Mesodermal cell (in vitro differentiated cells): ENCODE results near the gene DAAM1.
A peak's percentile ranks its signal among the peaks of the same experiment; 100 is the strongest.

ENCODE experiments used
- H3K27ac ChIP-seq: 2 replicates; pipeline ENCODE4 v1.7.0; 2013; ENCODE audit warnings: mild to moderate bottlenecking, low read depth, low read length, moderate library complexity; ENCODE audit not compliant: severe bottlenecking
- H3K36me3 ChIP-seq: 2 replicates; pipeline ENCODE4 v1.7.1; 2013; ENCODE audit warnings: mild to moderate bottlenecking, low read length, moderate library complexity; ENCODE audit not compliant: control insufficient read depth, insufficient read depth
- H3K4me1 ChIP-seq: one replicate; pipeline ENCODE4 v1.7.1; 2013; ENCODE audit warnings: mild to moderate bottlenecking, low read length; ENCODE audit not compliant: insufficient read depth, control insufficient read depth, poor library complexity, severe bottlenecking
- H3K4me3 ChIP-seq: 2 replicates; pipeline ENCODE4 v1.7.0; 2013; ENCODE audit warnings: low read length, control low read depth, mild to moderate bottlenecking; ENCODE audit not compliant: insufficient read depth, poor library complexity, severe bottlenecking; ENCODE audit errors: extremely low read depth
- H3K9me3 ChIP-seq: 2 replicates; pipeline ENCODE4 v1.7.1; 2013; ENCODE audit warnings: mild to moderate bottlenecking, low read length, moderate library complexity; ENCODE audit not compliant: control insufficient read depth
- WGBS, 2 experiments: methylation state at CpG; one replicate each; pipeline ENCODE4 v1.1.5; 2013; ENCODE audit warnings: missing lambda C conversion rate in 2 of 2; ENCODE audit not compliant: insufficient coverage in 2 of 2; 5-methylcytosine and 5-hydroxymethylcytosine counted together

DAAM1 gene

DNA sequence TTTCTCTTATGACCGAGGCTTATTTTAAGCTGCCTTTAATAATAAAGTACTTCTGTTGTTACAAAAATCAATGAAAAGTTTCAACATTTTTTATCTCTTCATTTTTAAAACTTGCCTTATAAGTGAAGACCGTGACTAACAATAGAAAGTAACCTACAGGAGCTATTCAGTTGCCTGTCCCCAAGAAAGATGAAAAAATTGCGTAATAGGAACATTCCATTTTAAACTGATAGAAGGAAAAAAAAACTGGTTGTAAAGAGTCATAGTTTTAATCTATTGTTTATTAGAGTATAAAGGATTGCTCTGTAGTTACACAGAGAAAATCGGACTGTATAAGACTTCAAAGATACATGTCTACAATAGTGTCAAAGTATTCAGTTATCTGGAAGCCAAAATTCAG lies 83.3 kb downstream of the DAAM1 start:
- Histone ChIP-seq H3K36me3 (peaks cover 20% of the 10 kb centered on the region), H3K27ac (no peak overlapping the region), H3K4me3 (no peak overlapping the region), H3K4me1 (peaks cover 11% of the 10 kb centered on the region), H3K9me3 (no peaks in the 10 kb centered on the region)
- 90% methylated on average over 2 of the region's 4 CpGs; no CpG with 5 or more reads in 1 of the 2 experiments for WGBS, 2 experiments

- peaks cover 14% of the 10 kb centered on the region for H3K36me3 ChIP-seq
- no peak overlapping the region for H3K4me3 ChIP-seq
- H3K27ac ChIP-seq, result no peak overlapping the region
- peaks cover 11% of the 10 kb centered on the region for H3K4me1 ChIP-seq
- H3K9me3 ChIP-seq, result no peaks in the 10 kb centered on the region
These were observed 84.2 kb downstream of the DAAM1 start for GRCh38 chr14:59272633-59273032.

GRCh38 chr14:59273737-59274136 lies 85.3 kb downstream of the DAAM1 start:
- peaks cover 19% of the 10 kb centered on the region for H3K4me1 ChIP-seq
- H3K4me3 ChIP-seq, result no peak overlapping the region
- no peak overlapping the region for H3K27ac ChIP-seq
- H3K9me3 ChIP-seq, result no peaks in the 10 kb centered on the region
- H3K36me3 ChIP-seq, result peaks cover 6% of the 10 kb centered on the region
- 100% methylated on average over 1 to 2 of the region's 4 CpGs for WGBS, 2 experiments

- Histone ChIP-seq H3K9me3 (no peaks in the 10 kb centered on the region), H3K4me3 (no peak overlapping the region), H3K36me3 (no peaks in the 10 kb centered on the region), H3K4me1 (peaks cover 19% of the 10 kb centered on the region), H3K27ac (no peak overlapping the region)
- WGBS, 2 experiments, result 60% methylated on average over 1 of the region's 3 CpGs; no CpG with 5 or more reads in 1 of the 2 experiments
These were observed 86.5 kb downstream of the DAAM1 start for GRCh38 chr14:59274991-59275391.

GRCh38 chr14:59275668-59276067 lies 87.2 kb downstream of the DAAM1 start:
- Histone ChIP-seq H3K27ac (no peak overlapping the region), H3K9me3 (no peaks in the 10 kb centered on the region), H3K4me3 (no peak overlapping the region), H3K36me3 (no peaks in the 10 kb centered on the region), H3K4me1 (peaks cover 19% of the 10 kb centered on the region)

DNA sequence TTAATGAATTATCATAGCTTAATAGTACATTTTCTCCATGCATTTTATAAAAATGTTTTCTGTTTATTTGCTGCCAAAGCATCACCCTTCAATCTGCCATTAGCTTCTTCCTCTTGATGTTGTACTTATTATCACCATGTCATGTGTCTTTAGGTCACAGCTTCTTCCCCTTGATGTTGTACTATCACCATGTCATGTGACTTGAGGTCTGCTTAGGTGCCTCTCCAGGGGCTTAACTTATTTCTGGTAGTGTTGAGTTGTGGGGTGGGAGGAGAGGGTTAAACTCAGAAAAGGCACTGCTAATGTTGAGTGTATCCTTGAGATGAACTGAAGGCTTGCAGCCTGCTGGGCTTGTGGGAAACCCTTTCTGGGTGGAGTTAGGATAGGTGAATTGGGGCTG lies 87.8 kb downstream of the DAAM1 start:
- H3K4me1 ChIP-seq, result peaks cover 19% of the 10 kb centered on the region
- no peak overlapping the region for H3K27ac ChIP-seq
- H3K4me3 ChIP-seq, result no peak overlapping the region
- H3K9me3 ChIP-seq, result no peaks in the 10 kb centered on the region
- no peaks in the 10 kb centered on the region for H3K36me3 ChIP-seq

DNA sequence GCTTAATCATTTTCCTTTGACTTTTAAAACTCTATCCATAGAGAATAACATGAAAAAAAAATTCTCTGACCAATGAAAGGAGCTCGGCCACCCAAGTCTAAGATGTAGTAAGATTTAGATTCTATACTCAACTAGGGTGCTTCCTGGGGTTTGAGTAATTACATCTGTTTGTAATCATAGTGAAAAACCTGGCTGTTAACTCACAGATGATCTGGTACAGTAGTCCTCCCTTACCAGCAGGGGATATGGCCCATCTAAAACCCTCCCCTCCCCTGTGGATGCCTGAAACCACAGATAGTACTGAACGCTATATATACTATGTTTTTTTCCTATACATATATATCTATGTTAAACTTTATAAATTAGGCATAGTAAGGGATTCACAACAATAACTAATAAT lies 89.2 kb downstream of the DAAM1 start:
- Histone ChIP-seq H3K4me3 (no peak overlapping the region), H3K4me1 (peaks cover 19% of the 10 kb centered on the region), H3K27ac (no peak overlapping the region), H3K9me3 (no peaks in the 10 kb centered on the region), H3K36me3 (no peaks in the 10 kb centered on the region)
- no CpG with 5 or more reads among the region's 2 CpGs for WGBS, 2 experiments

GRCh38 chr14:59278111-59278510 lies 89.6 kb downstream of the DAAM1 start:
- Histone ChIP-seq H3K27ac (peak overlapping the region; percentile 68), H3K4me1 (peaks cover 19% of the 10 kb centered on the region), H3K36me3 (no peaks in the 10 kb centered on the region), H3K9me3 (no peaks in the 10 kb centered on the region), H3K4me3 (no peak overlapping the region)
- 88 to 90% methylated on average over 1 to 2 of the region's 2 CpGs for WGBS, 2 experiments

GRCh38 chr14:59280961-59281360 lies 92.5 kb downstream of the DAAM1 start:
- Histone ChIP-seq H3K4me3 (no peak overlapping the region), H3K36me3 (no peaks in the 10 kb centered on the region), H3K27ac (no peak overlapping the region), H3K4me1 (peaks cover 9% of the 10 kb centered on the region), H3K9me3 (peaks cover 6% of the 10 kb centered on the region)
- WGBS, 2 experiments, result 95 to 97% methylated on average over 4 to 5 of the region's 5 CpGs

- Histone ChIP-seq H3K27ac (no peak overlapping the region), H3K36me3 (no peaks in the 10 kb centered on the region), H3K4me1 (peaks cover 8% of the 10 kb centered on the region), H3K9me3 (peaks cover 6% of the 10 kb centered on the region), H3K4me3 (no peak overlapping the region)
- WGBS, 2 experiments, result 100% methylated on average over 2 of the region's 3 CpGs; no CpG with 5 or more reads in 1 of the 2 experiments
These were observed 93.3 kb downstream of the DAAM1 start for GRCh38 chr14:59281609-59282377.

GRCh38 chr14:59282378-59282765 lies 93.9 kb downstream of the DAAM1 start:
- no peaks in the 10 kb centered on the region for H3K36me3 ChIP-seq
- H3K4me3 ChIP-seq, result no peak overlapping the region
- H3K4me1 ChIP-seq, result peaks cover 8% of the 10 kb centered on the region
- WGBS, 2 experiments, result 80 to 92% methylated on average over 1 to 2 of the region's 3 CpGs
- H3K9me3 ChIP-seq, result peaks cover 6% of the 10 kb centered on the region
- no peak overlapping the region for H3K27ac ChIP-seq
